HG02852 (cell line): ENCODE measurements around the gene ZNF746.
"Not testable (repeated sequence)": the region's sequence is repeated elsewhere in the genome, so short reads cannot be mapped to it uniquely, and the experiment has no call there.

ENCODE experiments used
- ATAC-seq: cut with Tn5 transposase; IDR thresholded peaks from one replicate; pipeline ENCODE4 v1.9.1; 2021; ENCODE audit warnings: mild to moderate bottlenecking, moderate library complexity; ENCODE audit not compliant: unreplicated experiment

Gene ZNF746

DNA sequence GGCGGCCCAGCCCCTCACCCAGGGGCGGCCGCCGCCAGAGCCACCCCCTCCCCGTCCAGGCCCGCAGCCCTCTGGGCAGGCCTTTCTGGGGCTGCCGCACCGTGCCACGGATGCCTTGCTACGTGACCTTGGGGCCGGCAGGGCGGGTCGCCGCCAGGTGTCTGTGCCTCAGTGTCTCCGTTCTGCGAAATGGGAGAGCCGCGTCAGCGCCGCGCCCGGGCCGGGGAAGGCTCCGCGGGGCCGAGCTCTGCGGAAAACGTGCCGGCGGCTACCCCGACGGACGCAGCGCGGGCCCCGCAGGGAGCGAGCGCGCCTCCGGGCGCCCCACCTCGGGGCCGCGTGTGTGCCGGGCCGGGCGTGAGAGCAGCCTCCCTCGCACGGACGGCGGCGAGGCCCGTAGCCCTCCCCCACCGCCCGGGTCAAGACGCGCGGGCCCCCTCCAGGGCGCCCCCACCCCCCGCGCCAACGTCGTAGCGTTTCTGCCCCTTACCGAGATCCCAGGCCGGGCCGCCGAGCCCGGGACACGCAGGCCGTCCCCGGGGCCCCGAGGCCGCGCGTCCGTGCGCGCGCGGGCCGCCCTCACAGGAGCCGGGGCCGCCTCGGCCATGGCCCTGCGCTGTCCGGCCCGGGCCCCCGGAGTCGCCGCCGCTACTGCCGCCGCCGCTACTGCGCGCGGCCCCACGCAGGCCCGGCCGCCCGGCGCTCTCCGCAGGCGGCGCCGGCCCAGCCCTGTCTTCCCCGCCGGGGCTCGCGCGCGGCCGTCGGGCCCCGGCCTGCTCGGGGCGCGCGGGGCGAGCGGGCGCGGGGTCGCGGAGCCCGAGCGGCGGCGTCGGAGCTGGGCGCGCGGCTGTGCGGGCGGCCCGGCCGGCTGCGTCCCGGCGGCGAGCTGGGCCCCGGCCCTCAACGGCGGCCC lies 37.8 kb downstream of the ZNF746 start:
- ATAC-seq = peak; percentile 36

DNA sequence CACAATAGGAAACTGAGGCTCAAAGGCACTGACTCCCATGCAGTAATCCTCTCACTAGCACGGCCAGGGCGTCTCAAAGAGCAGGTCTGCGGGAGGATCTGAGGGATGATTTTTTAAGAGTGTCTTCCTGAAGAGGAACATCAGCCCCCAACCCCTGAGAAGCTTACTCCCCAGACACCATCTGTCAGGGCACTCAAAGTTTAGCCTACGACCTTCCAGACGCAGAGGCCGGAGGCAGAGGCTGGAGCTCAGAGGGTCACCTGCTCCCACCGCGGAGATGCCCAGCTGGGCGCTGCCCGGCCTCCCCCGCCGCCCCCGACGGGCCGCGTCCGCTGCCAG lies 38.4 kb downstream of the ZNF746 start:
- no peak for ATAC-seq

DNA sequence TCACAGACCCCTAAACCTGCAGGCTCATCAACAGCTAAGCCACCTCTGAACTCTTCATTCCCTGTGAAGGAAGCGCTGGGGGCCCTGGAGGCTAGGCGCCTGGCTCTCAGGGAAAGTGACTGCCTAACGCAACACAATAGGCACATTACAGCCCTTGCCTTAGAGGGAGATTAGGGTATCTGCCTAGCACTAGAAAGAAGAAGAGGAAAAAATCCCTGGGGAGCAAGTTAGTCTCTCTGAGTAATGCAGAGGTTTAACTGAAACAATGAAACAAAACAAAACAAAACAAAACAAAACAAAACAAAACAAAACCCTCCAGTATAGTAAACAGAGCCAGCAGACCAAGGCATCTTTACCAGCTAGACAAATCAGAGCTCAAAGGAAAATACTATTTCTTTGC lies 39.4 kb downstream of the ZNF746 start:
- no peak for ATAC-seq

DNA sequence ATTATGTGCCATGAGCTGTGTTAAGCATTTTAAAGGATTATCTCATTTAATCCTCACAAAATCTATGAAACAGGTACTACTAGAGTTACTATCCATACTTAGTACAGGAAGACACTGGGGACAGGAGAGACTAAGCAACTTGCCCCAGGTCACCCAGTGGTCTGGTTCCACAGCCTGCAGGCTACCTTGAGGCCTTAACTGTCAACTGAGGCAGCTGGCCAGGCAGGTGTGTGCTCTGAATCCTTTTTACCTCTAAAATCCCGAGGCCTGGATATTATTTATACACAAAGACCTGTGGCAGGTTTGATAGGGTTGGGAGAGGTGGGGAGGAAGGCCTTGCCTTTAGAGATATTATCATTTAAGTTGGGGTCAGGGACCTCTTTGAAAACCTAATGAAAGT lies 39.8 kb downstream of the ZNF746 start:
- ATAC-seq = no peak

DNA sequence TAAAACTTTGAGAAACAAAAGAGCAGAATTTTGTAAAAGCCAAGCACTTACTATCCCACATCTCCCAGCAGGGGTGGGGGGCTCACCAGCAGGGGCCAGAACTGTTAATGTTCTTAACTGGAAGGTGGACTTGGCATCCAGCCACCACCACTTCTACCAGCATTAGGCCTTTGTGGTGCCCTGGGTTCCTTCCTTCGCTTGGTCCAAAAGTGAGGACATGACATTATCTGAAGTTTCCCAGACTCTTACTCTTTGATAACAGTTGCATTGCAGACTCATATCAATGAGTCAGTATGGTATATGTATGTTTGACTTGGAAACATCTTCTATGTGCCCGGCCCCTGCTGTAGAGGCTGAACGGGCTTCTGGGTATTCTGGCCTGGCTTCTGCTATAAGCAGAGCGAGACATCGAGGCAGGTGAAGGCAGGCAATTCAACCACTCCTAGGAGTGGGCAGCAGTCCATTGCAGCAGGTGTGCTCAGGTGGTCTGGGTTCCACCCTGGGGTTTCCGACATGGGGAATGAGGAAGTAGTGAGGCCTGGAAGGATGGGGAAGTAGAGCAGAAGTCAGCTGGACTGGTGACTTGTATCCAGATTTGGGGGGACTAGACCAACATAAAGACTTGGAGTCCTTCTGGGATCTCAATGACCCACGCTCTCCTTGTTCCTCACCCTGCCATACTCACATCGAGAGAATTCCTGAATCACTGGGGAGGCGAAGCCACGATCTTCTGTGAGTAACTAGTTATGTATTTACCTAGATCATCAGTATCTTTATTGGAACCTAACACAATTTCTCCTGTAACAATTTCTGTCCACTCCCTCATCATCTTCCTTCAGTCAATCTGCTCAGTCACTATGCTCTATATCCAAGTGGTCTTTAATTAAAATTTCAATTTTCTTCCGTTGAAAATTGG lies 40.8 kb downstream of the ZNF746 start:
- no peak for ATAC-seq

DNA sequence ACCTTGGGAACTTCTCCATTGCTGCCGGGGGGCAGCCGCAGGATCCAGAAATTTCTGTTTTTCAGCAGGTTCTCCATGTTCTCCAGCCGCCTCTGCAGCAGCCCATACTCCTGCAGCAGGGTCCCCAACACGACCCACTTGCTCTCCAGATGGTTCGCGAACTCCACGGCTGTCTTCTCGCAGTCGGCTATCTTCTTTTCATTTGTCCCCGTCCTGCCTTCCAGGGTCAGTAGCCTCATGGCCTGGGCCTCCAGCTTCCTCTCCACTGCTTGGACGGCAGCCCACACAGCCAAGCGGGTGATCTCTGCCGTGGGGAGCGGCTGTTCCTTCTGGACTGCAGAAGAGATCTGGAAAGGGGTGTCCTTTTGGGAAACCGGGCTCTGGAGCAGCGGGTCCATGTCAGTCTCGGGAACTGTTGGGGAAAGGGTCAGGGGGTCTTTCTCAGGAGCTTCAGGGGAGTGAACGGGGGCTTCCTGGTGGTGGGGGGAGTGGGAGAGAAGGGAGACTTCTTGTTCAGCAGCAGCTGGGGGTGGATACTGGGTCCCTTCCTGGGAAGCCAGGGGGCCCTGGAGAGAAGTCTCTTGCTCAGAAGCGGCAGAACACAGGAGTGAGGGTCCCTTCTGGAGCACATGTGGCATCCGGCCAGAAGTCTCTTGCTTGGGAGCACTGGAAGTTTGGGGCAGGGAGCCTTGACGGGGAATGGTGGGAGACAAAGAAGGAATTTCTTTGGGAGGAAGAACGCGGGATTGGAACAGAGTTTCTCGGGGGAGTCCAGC lies 42.2 kb downstream of the ZNF746 start:
- no peak for ATAC-seq

DNA sequence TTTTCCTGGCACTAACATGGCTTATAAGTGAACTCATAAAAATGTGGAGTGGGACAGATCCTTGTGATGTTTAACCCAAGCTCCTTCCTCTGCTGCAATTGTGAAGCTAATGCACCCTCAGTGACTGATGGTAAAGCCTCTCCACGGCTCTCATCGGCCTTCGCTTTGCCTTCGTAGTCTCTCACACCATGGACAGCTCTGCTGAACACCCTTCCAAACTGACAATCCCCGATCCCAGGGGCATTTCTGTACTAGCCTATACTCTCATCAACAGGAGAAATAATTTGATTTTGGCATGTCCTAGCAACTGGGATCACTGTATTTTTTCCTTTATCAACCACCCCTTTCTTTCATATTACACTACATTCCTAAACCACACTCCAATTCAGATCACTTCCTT lies 42.9 kb downstream of the ZNF746 start:
- no peak for ATAC-seq

DNA sequence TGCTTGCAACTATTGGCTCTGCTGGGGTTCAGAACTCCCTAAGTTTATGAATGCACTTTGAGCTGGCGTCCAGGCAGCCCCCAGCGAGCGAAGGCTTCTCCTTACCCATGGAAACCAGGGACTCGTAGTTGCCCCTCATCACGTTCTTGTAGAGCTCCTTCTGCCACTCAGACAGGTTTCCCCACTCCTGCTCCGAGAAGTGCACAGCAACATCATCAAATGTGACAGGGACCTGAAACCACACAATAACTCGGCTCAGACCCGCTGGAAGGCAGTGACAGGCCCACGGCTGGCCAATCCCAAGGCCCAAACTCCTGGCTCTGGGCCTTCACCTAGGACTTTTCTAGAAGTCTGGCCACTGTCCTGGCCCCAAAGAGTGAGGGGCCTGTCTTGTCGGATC lies 43.6 kb downstream of the ZNF746 start:
- no peak for ATAC-seq

DNA sequence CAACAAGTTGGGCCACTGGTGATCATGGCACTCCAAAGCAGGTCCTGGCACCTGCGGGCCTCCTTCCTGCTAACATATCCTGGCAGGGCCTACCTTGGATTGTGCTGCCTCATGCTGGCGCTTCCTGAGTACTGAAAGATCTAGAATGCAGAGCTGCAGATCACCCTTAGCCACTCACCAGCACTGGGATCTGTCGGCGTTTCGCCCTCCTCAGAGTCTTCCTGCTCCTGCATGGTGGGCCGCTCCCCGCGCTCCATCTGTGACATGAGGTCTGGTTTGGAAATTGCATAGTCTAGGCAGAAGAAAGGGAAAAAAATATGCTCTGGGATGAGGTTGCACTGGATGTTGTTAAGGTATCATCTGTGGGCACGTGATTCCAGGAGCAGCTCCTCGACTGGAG lies 46.8 kb downstream of the ZNF746 start:
- no peak for ATAC-seq

DNA sequence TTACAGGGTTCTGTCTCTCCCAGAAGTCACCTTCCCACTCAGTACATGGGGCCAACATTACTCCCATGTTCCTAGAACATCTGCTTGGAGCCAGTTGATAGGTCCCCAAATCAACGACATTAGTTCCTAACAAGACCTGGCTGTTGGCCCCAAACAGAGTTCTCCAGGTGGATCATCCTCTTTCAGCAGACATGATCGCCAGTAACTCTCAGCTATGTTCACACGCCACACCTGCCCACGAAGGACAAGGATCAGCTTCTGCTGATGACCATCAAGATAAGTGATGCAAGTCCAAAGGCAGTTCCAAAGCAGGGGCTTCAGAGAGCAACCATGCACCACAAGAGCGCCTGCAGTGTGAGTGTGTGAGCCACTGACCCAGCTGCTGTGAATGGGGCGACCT lies 47.7 kb downstream of the ZNF746 start:
- no peak for ATAC-seq

DNA sequence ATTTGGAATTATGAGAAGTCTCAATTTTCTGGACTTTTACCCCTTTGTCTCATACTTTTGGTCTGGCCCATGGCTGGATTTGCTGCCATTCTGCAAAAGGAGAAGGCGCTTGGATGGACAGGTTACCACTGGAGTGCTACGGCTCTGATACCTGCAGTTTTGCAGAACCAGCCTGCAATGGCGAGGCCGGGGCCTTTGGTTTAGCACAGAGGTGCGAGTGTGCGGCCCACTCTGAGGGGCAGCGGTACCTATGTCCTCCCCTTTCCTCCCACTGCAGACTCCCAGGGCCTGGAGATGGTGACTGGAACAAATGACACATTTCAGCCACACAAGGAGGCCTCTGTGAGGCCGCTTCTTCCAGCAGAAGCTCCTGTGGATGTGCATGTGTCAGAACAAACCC lies 48.6 kb downstream of the ZNF746 start:
- no peak for ATAC-seq

DNA sequence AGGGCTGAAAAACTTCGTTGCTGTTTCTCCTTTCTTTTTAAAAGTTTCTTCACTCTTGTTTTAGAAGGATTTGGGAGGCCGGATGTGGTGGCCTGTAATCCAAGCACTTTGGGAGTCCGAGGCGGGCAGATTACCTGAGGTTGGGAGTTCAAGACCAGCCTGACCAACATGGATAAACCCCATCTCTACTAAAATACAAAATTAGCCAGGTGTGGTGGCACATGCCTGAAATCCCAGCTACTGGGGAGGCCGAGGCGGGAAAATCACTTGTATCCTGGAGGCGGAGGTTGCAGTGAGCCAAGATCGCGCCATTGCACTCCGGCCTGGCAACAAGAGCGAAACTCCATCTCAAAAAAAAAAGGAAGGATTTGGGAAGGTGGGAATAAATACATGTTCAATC lies 51.6 kb downstream of the ZNF746 start:
- not testable (repeated sequence) for ATAC-seq

DNA sequence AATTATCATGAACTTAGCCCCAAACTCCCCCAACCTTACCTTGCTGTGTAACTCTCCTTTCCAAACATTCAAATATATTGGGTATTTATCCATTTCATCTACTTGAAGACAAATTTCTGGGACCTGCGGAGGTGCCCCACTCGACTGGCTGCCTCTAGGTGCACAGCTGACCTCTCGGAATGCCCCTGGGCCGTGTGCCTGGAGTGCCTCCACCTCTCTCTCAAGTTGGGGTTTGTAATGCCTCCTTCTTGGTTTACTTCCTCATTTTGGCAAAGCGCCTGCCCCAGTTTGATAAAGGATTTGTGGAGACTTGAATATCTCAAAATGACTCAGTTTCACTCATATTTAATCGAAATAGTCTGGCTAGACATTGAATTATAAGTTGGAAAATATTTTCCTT lies 53.3 kb downstream of the ZNF746 start:
- ATAC-seq = no peak

DNA sequence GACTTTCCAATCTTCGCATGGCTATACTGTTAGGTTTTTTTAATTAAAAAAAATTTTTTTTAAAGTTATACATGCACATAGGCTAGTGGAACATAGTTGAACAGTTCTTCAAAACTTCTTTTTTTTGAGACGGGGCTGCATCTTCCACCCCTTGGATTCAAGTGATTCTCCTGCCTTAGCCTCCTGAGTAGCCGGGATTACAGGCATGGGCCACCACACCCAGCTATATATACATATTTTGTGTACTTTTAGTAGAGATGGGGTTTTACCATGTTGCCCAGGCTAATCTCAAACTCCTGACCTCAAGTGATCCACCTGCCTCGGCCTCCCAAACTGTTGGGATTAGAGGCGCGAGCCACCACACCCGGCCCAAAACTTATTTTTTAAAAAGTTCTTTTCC lies 54.1 kb downstream of the ZNF746 start:
- no peak for ATAC-seq

DNA sequence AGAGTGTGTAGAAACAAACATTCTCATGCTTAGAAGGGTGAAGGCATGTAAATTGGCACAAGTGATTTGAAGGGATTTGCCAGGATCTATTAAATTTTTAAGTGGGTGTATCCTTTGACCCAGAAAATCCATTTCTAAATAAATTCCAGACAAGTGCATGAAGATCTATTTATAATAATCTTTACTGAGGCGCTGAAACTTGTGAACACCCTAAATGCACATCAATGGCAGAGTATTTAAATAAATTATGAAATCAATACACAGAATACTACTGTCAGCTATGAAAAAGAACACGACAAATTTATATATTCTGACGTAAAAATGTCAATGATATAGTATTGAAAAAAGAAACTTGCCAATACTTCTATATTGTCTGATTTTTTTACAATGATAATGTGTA lies 54.7 kb downstream of the ZNF746 start:
- no peak for ATAC-seq

DNA sequence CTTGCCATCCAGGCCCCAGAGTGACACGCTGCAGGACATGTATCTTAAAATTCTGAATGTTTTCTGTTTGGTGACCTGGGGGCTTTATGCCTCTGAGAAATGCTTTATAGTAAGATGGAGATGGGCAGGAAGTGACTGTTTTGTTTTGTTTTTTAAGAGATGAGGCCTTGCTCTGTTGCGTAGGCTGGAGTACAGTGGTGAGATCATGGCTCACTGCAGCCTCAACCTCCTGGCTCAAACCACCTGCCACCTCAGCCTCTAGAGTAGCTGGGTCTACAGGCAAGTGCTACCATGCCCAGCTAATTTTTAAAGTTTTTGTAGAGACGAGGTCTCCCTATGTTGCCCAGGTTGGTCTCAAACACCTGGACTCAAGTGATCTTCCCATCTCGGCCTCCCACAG lies 57.4 kb downstream of the ZNF746 start:
- ATAC-seq = no peak

DNA sequence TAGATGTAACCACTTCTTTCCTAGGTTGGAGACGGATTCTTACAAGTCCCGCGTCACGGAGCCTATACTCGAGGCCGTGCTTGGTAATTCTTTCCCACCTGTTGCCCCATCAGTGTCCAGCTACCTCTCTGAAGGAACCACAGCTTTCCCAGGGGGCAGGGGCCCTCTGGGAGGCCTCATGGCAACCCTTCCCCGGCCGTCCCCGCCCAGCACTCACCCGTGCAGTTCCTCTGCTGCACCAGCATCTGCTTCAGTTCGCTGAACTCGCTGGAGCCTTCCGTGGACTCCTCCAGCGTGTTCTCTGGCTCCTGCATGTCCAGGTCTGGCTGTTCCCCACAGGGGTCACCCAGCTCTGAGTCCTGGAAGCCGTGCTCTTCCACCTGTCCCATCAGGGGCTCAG lies 61.3 kb downstream of the ZNF746 start:
- ATAC-seq = no peak

DNA sequence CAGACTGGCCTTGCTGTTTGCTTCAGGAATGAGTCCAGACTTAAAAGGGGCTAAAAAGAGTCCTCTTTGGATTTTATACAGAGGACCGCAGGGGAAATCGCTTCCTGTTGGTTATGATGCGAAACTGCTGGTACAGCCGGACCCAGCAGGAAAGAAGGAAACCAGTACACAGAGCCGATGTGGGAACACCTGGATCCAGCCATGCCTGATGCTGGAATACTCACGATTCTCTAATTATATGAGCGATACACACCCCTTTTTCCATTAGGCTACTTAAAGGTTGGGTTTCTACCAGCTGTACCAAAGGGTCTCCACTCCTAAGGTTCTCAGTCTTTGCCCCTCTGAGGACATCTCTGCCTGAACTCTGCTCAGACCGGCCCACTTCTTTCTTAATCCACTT lies 64.5 kb downstream of the ZNF746 start:
- ATAC-seq = no peak

DNA sequence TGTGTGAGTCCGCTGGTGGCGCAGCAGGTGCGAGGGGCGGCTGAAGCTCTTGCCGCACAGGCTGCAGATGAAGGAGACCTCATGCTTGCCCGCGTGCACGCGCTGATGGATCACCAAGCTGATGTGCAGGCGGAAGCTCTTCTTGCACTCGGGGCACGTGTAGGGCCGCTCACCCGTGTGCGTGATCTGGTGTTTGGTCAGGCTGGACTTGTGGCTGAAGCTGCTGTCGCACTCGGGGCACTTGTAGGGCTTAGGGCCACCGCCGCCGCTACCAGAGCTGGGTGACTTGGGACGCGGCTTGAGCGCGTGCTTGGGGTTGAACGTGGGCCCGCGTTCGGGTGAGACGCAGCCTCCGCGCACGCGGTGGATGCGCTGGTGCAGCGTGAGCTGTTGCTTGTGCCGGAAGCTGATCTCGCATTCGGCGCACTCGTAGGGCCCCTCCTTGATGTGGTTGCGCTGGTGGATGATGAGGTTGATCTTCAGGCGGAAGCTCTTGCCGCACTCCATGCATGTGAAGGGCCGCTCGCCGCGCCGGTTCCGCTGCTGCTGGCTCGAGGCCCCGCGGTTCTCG lies 65.4 kb downstream of the ZNF746 start:
- ATAC-seq = no peak

DNA sequence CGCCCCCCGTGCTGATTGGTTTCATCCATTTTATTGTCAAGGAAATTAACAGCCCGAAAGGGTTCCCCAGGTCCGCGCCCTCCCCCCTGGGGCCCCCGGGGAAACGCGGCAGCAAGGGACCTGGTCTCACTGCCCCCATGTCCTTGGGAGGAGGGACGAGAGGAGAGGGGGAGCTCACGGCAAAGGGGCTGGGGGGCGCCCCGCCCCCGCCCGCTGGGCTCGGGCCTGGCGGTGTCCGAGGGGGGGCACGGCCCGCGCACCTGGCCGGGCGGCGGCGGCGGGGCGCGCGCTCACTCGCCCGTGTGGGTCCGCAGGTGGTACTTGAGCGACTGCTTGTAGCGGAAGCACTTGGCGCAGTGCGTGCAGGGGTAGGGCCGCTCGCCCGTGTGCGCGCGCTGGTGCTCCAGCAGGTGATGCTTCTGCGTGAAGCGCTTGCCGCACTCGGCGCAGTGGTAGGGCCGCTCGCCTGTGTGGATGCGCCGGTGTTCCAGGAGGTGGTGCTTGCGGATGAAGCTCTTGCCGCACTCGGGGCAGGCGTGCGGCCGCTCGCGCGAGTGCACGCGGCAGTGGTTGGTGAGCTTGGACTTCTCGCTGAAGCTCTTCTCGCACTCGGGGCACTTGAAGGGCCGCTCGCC lies 66.0 kb downstream of the ZNF746 start:
- no peak for ATAC-seq

DNA sequence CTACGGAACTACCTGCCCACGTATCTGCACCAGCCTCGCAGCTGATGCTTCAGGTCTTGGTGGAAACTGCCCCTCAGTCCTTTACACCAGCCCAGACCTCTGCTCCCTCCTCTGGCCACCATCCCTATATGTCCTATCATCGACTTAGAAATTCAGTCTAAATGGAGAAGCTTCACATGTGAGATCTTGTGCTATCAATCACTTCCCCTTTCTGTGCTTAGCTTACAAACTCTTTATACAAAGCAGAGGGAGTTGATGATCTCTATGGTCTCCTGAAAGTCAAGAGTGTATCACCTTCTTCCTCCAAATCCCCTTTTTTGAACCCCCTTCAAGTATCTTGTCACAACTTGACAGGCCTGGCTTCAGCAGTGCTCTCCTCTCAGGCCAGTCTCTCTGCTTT lies 67.4 kb downstream of the ZNF746 start:
- ATAC-seq = no peak
